ENCODE data around the gene FSTL1. TPM values are rescaled to one million over a fixed set of nuclear protein-coding genes. Genes with fewer than 3 reads are reported as not detected.
"Not testable (repeated sequence)": the region's sequence is repeated elsewhere in the genome, so short reads cannot be mapped to it uniquely, and the experiment has no call there.

FSTL1 gene
- total and polyA plus RNA-seq, 2 donors, result 27.1 to 53.5 TPM

GRCh38 chr3:120396469-120396868, 54.3 kb downstream of the FSTL1 start:
- no peak for DNase-seq (ENCODE audit: low read depth in 6 of 9, low spot score in 9 of 9)
- 93% methylated on average over 8 of the region's 8 CpGs for WGBS
- H3K9me3 ChIP-seq (ENCODE audit: control insufficient read depth in 2 of 2, insufficient read depth in 1 of 2, low read length in 1 of 2), result no peaks in the 10 kb centered on the region
- H3K4me1 ChIP-seq (ENCODE audit: control insufficient read depth in 2 of 2, insufficient read depth in 2 of 2, low read length in 2 of 2), result no peaks in the 10 kb centered on the region
- H3K4me3 ChIP-seq (ENCODE audit: low read length in 2 of 2), result no peak overlapping the region
- peaks cover 2 to 4% of the 10 kb centered on the region in 2 donors for H3K36me3 ChIP-seq (ENCODE audit: control insufficient read depth in 2 of 2, insufficient read depth in 2 of 2, low read length in 1 of 2)
- H3K27me3 ChIP-seq (ENCODE audit: control insufficient read depth in 2 of 2, insufficient read depth in 1 of 2, low read length in 1 of 2), result no peaks in the 10 kb centered on the region
- H3K27ac ChIP-seq (ENCODE audit: low read depth in 1 of 2, low read length in 1 of 2), result no peak overlapping the region

- no peak overlapping the region for H3K27ac ChIP-seq (ENCODE audit: low read depth in 1 of 2, low read length in 1 of 2)
- H3K36me3 ChIP-seq (ENCODE audit: control insufficient read depth in 2 of 2, insufficient read depth in 2 of 2, low read length in 1 of 2), result peaks cover 0 to 2% of the 10 kb centered on the region in 2 donors
- no peaks in the 10 kb centered on the region for H3K4me1 ChIP-seq (ENCODE audit: control insufficient read depth in 2 of 2, insufficient read depth in 2 of 2, low read length in 2 of 2)
- no peaks in the 10 kb centered on the region for H3K27me3 ChIP-seq (ENCODE audit: control insufficient read depth in 2 of 2, insufficient read depth in 1 of 2, low read length in 1 of 2)
- H3K4me3 ChIP-seq (ENCODE audit: low read length in 2 of 2), result no peak overlapping the region
- 95% methylated on average over 2 of the region's 2 CpGs for WGBS
- H3K9me3 ChIP-seq (ENCODE audit: control insufficient read depth in 2 of 2, insufficient read depth in 1 of 2, low read length in 1 of 2), result no peaks in the 10 kb centered on the region
- DNase-seq (ENCODE audit: low read depth in 6 of 9, low spot score in 9 of 9), result no peak
Measured at GRCh38 chr3:120394347-120394746, 56.4 kb downstream of the FSTL1 start.

- 93% methylated on average over 2 of the region's 2 CpGs for WGBS
- no peak overlapping the region for H3K4me3 ChIP-seq (ENCODE audit: low read length in 2 of 2)
- H3K9me3 ChIP-seq (ENCODE audit: control insufficient read depth in 2 of 2, insufficient read depth in 1 of 2, low read length in 1 of 2), result no peaks in the 10 kb centered on the region
- no peaks in the 10 kb centered on the region for H3K4me1 ChIP-seq (ENCODE audit: control insufficient read depth in 2 of 2, insufficient read depth in 2 of 2, low read length in 2 of 2)
- no peaks in the 10 kb centered on the region for H3K27me3 ChIP-seq (ENCODE audit: control insufficient read depth in 2 of 2, insufficient read depth in 1 of 2, low read length in 1 of 2)
- DNase-seq (ENCODE audit: low read depth in 6 of 9, low spot score in 9 of 9), result no peak
- H3K36me3 ChIP-seq (ENCODE audit: control insufficient read depth in 2 of 2, insufficient read depth in 2 of 2, low read length in 1 of 2), result no peaks in the 10 kb centered on the region
- no peak overlapping the region for H3K27ac ChIP-seq (ENCODE audit: low read depth in 1 of 2, low read length in 1 of 2)
Measured at GRCh38 chr3:120393761-120394160, 57.0 kb downstream of the FSTL1 start.

- Histone ChIP-seq H3K27me3 (ENCODE audit: control insufficient read depth in 2 of 2, insufficient read depth in 1 of 2, low read length in 1 of 2) (no peaks in the 10 kb centered on the region), H3K4me3 (ENCODE audit: low read length in 2 of 2) (no peak overlapping the region), H3K4me1 (ENCODE audit: control insufficient read depth in 2 of 2, insufficient read depth in 2 of 2, low read length in 2 of 2) (no peaks in the 10 kb centered on the region), H3K27ac (ENCODE audit: low read depth in 1 of 2, low read length in 1 of 2) (no peak overlapping the region), H3K9me3 (ENCODE audit: control insufficient read depth in 2 of 2, insufficient read depth in 1 of 2, low read length in 1 of 2) (no peaks in the 10 kb centered on the region), H3K36me3 (ENCODE audit: control insufficient read depth in 2 of 2, insufficient read depth in 2 of 2, low read length in 1 of 2) (no peaks in the 10 kb centered on the region)
- whole genome bisulfite sequencing, result 93% methylated on average over 4 of the region's 4 CpGs
- DNase-seq (ENCODE audit: low read depth in 6 of 9, low spot score in 9 of 9), result no peak
Measured at GRCh38 chr3:120393243-120393642, 57.5 kb downstream of the FSTL1 start.

GRCh38 chr3:120382941-120383447, 67.8 kb downstream of the FSTL1 start:
- WGBS, result 89% methylated on average over 2 of the region's 2 CpGs
- Histone ChIP-seq H3K36me3 (ENCODE audit: control insufficient read depth in 2 of 2, insufficient read depth in 2 of 2, low read length in 1 of 2) (no peaks in the 10 kb centered on the region), H3K4me3 (ENCODE audit: low read length in 2 of 2) (no peak overlapping the region), H3K9me3 (ENCODE audit: control insufficient read depth in 2 of 2, insufficient read depth in 1 of 2, low read length in 1 of 2) (no peaks in the 10 kb centered on the region), H3K27ac (ENCODE audit: low read depth in 1 of 2, low read length in 1 of 2) (no peak overlapping the region), H3K27me3 (ENCODE audit: control insufficient read depth in 2 of 2, insufficient read depth in 1 of 2, low read length in 1 of 2) (no peaks in the 10 kb centered on the region), H3K4me1 (ENCODE audit: control insufficient read depth in 2 of 2, insufficient read depth in 2 of 2, low read length in 2 of 2) (no peaks in the 10 kb centered on the region)
- no peak for DNase-seq (ENCODE audit: low read depth in 6 of 9, low spot score in 9 of 9)

GRCh38 chr3:120381503-120381902, 69.3 kb downstream of the FSTL1 start:
- no peak for DNase-seq (ENCODE audit: low read depth in 6 of 9, low spot score in 9 of 9)
- H3K27me3 ChIP-seq (ENCODE audit: control insufficient read depth in 2 of 2, insufficient read depth in 1 of 2, low read length in 1 of 2), result no peaks in the 10 kb centered on the region
- no peaks in the 10 kb centered on the region for H3K4me1 ChIP-seq (ENCODE audit: control insufficient read depth in 2 of 2, insufficient read depth in 2 of 2, low read length in 2 of 2)
- no peaks in the 10 kb centered on the region for H3K36me3 ChIP-seq (ENCODE audit: control insufficient read depth in 2 of 2, insufficient read depth in 2 of 2, low read length in 1 of 2)
- no peak overlapping the region for H3K4me3 ChIP-seq (ENCODE audit: low read length in 2 of 2)
- H3K27ac ChIP-seq (ENCODE audit: low read depth in 1 of 2, low read length in 1 of 2), result no peak overlapping the region
- 92% methylated on average over 2 of the region's 2 CpGs for WGBS
- H3K9me3 ChIP-seq (ENCODE audit: control insufficient read depth in 2 of 2, insufficient read depth in 1 of 2, low read length in 1 of 2), result no peaks in the 10 kb centered on the region

- not testable (repeated sequence) for H3K4me1 ChIP-seq (ENCODE audit: control insufficient read depth in 2 of 2, insufficient read depth in 2 of 2, low read length in 2 of 2); H3K27ac ChIP-seq (ENCODE audit: low read depth in 1 of 2, low read length in 1 of 2); H3K9me3 ChIP-seq (ENCODE audit: control insufficient read depth in 2 of 2, insufficient read depth in 1 of 2, low read length in 1 of 2); DNase-seq (ENCODE audit: low read depth in 6 of 9, low spot score in 9 of 9); H3K4me3 ChIP-seq (ENCODE audit: low read length in 2 of 2); H3K36me3 ChIP-seq (ENCODE audit: control insufficient read depth in 2 of 2, insufficient read depth in 2 of 2, low read length in 1 of 2); H3K27me3 ChIP-seq (ENCODE audit: control insufficient read depth in 2 of 2, insufficient read depth in 1 of 2, low read length in 1 of 2)
- 75% methylated on average over 8 of the region's 12 CpGs for WGBS
Measured at GRCh38 chr3:120377948-120378347, 72.8 kb downstream of the FSTL1 start.

- DNase-seq (ENCODE audit: low read depth in 6 of 9, low spot score in 9 of 9), result no peak
Measured at GRCh38 chr3:120370463-120370862, 80.3 kb downstream of the FSTL1 start.

GRCh38 chr3:120369037-120369467, 81.7 kb downstream of the FSTL1 start:
- no peaks in the 10 kb centered on the region for H3K27me3 ChIP-seq (ENCODE audit: control insufficient read depth in 2 of 2, insufficient read depth in 1 of 2, low read length in 1 of 2)
- no peak overlapping the region for H3K4me3 ChIP-seq (ENCODE audit: low read length in 2 of 2)
- H3K9me3 ChIP-seq (ENCODE audit: control insufficient read depth in 2 of 2, insufficient read depth in 1 of 2, low read length in 1 of 2), result no peaks in the 10 kb centered on the region
- 73% methylated on average over 2 of the region's 2 CpGs for WGBS
- H3K4me1 ChIP-seq (ENCODE audit: control insufficient read depth in 2 of 2, insufficient read depth in 2 of 2, low read length in 2 of 2), result peaks cover 0 to 9% of the 10 kb centered on the region in 2 donors
- H3K27ac ChIP-seq (ENCODE audit: low read depth in 1 of 2, low read length in 1 of 2), result no peak overlapping the region
- DNase-seq (ENCODE audit: low read depth in 6 of 9, low spot score in 9 of 9), result no peak
- H3K36me3 ChIP-seq (ENCODE audit: control insufficient read depth in 2 of 2, insufficient read depth in 2 of 2, low read length in 1 of 2), result no peaks in the 10 kb centered on the region

More at GRCh38 chr3:120370463-120370862, 80.3 kb downstream of the FSTL1 start:
- H3K27me3 ChIP-seq (ENCODE audit: control insufficient read depth in 2 of 2, insufficient read depth in 1 of 2, low read length in 1 of 2), result no peaks in the 10 kb centered on the region
- no peaks in the 10 kb centered on the region for H3K9me3 ChIP-seq (ENCODE audit: control insufficient read depth in 2 of 2, insufficient read depth in 1 of 2, low read length in 1 of 2)
- H3K27ac ChIP-seq (ENCODE audit: low read depth in 1 of 2, low read length in 1 of 2), result no peak overlapping the region
- H3K4me3 ChIP-seq (ENCODE audit: low read length in 2 of 2), result no peak overlapping the region
- no peaks in the 10 kb centered on the region for H3K36me3 ChIP-seq (ENCODE audit: control insufficient read depth in 2 of 2, insufficient read depth in 2 of 2, low read length in 1 of 2)
- no peaks in the 10 kb centered on the region for H3K4me1 ChIP-seq (ENCODE audit: control insufficient read depth in 2 of 2, insufficient read depth in 2 of 2, low read length in 2 of 2)

- DNase-seq (ENCODE audit: low read depth in 6 of 9, low spot score in 9 of 9), result no peak
- WGBS, result 89% methylated on average over 3 of the region's 3 CpGs
- H3K4me1 ChIP-seq (ENCODE audit: control insufficient read depth in 2 of 2, insufficient read depth in 2 of 2, low read length in 2 of 2), result peaks cover 0 to 9% of the 10 kb centered on the region in 2 donors
- no peak overlapping the region for H3K27ac ChIP-seq (ENCODE audit: low read depth in 1 of 2, low read length in 1 of 2)
- H3K36me3 ChIP-seq (ENCODE audit: control insufficient read depth in 2 of 2, insufficient read depth in 2 of 2, low read length in 1 of 2), result no peaks in the 10 kb centered on the region
- no peaks in the 10 kb centered on the region for H3K27me3 ChIP-seq (ENCODE audit: control insufficient read depth in 2 of 2, insufficient read depth in 1 of 2, low read length in 1 of 2)
- H3K4me3 ChIP-seq (ENCODE audit: low read length in 2 of 2), result no peak overlapping the region
- H3K9me3 ChIP-seq (ENCODE audit: control insufficient read depth in 2 of 2, insufficient read depth in 1 of 2, low read length in 1 of 2), result no peaks in the 10 kb centered on the region
Measured at GRCh38 chr3:120368172-120368571, 82.6 kb downstream of the FSTL1 start.
